ENCODE results near the gene CDC42EP3.

CDC42EP3 gene

DNA sequence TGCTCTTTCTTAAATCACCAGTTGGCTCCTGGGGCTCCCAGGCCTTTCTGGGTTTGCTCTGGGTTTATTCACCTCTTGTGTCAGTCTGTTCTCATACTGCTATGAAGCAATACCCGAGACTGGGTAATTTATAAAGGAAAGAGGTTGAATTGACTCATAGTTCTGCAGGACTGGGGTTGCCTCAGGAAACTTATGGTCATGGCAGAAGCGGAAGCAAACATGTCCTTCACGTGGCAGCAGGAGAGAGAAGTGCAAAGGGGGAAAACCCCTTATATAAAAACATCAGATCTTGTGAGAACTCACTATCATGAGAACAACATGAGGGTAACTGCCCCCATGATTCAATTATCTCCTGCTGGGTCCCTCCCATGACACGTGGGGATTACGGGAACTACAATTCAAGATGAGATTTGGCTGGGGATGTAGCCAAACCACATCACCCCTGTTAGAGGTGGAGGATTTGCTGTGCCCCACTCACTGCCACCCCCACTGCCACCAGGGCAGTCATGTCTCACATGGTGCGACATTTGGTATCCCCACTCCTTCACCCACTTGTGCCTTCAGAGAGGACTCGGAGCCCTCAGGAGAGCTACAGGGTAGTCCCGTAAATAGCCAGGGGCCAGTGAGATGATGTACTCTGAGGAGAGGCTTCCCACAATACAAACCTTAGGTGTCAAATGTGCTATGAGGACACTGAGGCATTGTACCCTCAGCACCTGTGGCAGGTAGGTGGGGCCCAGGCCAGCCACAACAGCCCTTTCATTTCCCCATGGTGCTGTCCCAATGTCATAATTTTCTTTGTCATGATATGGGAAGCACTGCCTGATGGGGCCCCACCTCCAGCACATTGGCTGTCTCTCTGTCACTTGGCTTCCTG, 35.7 kb downstream of the CDC42EP3 start:
- peak; percentile 82 for DNase-seq

- DNase-seq, result no peak
These were observed 36.4 kb downstream of the CDC42EP3 start for GRCh38 chr2:37634914-37635503.

DNA sequence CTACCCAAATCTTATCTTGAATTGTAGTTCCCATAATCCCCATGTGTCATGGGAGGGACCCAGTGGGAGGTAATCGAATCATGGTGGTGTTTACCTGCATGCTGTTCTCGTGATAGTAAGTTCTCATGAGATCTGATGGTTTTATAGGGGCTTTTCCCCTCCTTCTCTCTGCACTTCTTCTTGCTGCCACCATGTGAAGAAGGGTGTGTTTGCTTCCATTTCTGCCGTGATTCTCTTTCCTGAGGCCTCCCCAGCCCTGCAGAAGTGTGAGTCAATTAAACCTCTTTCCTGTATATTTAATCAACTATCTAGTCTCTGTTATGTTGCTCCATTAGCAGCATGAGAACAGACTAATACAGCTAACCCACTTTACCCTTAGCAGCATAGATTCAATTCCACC, 37.6 kb downstream of the CDC42EP3 start:
- DNase-seq, result no peak

- no peak for DNase-seq
These were observed 38.2 kb downstream of the CDC42EP3 start for GRCh38 chr2:37633234-37633633.

GRCh38 chr2:37632310-37632709, 39.1 kb downstream of the CDC42EP3 start:
- DNase-seq, result no peak

DNA sequence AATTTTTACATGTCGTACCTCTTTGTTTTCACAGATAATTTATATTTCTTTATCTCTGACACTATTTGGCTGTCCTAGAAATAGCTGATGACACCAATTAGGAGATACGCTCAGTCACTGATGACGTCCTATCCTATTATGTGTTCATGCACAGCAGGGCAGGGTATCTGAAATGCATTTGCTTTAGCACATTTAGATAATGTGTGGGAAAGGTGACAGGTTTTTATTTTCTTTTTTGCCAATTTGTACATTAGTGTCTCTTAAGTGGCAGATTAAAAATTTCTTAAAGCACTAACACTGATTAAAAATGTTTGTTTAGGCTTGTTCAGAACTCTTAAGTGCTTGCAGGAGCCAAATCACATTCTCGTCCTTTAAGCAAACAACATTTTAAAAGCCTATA, 39.7 kb downstream of the CDC42EP3 start:
- no peak for DNase-seq

DNA sequence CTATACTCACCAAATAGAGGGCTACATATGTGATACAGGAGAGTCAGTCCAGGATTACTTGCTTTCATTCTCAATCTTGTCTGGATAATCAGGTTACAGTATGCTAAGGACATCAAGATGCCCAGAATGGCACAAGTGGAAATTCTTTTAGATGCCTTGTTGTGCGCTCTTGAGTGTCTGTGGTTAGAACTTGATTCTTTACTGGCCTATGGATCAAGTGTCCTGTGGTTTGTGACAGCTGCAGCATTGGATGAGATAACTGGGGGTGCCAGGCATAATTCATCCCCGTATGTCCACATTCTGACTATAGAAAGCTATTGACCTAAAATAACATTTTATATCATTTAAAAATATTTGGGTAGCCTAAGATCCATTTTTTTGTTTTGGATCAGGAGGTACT, 40.1 kb downstream of the CDC42EP3 start:
- no peak for DNase-seq

- no peak for DNase-seq
These were observed 40.7 kb downstream of the CDC42EP3 start for GRCh38 chr2:37630776-37631175.

GRCh38 chr2:37630301-37630700, 41.1 kb downstream of the CDC42EP3 start:
- no peak for DNase-seq

DNA sequence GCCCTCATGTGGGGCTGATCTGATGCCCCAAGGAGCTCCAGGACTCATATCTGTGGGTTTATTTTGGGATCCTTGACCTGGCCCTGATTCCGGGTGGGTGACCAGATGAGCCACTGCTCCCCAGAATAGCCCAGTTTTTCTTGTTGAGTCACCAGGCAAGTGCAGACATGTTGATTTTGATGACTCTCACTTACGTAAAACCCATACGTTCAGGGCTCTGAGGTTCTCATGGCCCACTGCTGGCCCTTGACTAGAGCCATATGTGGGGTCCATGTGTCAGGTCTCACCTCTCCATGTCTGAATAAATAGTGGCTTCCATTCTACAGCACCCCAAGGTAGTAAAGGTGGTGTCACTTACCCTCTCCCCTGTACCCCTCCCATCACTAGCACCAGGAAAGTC, 41.9 kb downstream of the CDC42EP3 start:
- DNase-seq, result no peak

GRCh38 chr2:37627710-37628109, 43.7 kb downstream of the CDC42EP3 start:
- DNase-seq, result no peak

DNA sequence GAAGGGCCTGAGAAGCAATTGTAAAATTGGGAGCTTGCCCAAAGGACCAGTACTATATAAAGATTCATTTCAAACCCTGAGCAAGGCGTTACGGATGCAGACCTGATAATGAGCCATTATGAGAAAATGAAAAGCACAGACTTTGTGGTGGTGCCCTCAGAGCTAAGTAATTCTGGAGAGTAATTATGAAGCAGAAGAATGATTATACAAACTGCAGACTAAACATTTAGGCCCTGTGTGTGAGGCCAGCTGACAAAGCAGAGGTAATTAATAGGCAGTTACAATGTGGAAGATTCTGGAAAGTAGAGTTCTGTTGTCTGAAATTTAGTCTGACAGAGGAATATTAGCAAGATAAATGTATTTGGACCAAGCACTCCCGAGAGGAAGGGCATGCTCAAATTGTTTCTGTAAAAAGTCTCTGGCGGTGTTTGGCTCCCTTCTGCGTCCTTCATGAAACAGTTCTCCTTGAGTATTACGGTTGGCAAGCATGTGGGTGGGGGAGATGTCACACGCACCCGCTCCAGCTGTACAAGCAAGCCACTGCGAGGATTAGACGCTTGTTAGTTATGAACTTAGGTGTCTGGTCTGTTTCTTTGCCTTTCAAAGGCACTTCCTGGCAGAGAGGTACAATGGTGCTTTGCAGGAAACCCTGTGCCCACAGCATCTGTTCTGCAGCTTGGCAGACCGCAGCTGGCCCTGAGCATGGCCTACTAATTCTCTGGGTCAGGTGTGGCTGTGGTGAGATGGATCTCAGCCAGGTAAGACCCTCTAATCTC, 45.5 kb downstream of the CDC42EP3 start:
- DNase-seq, result peak; percentile 65

DNA sequence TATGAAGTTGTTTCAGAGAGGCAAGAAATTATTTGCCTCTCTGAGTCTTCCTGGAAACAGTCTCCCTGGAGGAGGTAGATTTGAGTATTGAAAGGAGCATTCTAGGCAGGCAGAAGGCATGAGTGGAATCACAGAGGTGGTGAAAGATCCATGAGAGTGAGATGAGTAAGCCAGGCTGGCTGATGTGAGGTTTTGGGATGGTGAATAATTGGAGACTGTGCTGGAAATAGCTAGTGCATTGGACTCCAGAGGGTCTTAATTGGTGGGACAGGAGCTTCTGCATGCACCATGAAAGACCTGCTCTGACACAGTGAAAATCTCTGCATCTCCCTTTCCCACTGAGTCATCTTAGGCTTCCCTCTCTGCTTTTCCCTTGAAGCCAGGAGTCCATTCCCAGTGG, 46.3 kb downstream of the CDC42EP3 start:
- no peak for DNase-seq

DNA sequence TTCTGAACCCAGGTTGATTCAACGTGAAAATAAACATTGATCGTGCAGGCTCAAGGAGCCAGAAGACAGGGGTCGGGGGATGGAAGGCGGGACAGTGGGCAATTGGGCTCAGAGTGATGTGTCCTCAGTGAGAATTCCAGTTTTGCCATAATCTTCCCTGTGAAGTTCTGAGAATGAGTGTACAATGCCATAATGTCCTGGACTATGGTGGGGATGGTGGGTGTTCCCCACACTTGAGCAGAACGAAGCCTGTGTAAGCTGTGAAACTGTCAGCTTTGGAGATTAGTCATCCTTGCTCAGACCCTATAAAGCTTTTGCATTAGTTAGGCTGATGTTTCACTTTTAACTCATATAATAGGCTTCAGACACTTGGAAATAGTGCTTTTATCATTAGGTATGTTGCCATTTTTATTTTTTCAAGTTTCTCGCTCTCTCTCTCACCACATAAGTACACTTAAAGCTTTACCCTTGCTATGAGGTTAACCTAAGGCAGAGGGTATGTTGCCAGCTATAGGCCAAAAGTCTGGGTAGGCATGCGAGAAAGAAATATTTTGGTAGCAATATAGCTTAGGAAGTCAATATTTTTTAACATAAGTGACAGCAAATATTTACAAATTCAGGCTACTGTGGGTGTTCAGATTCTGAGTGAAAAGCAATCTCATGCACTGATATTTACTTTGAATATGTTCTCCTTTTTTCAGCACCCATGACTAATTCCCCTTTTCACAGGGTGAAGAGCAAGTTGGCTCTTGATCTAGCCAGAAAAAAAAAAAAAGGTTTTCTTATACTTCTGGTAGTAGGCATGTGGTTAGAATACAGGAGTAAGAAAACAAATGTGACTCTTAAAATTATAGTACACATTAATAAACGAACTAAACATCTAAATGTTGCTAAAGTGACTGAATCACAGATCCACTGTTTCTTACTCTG, 47.2 kb downstream of the CDC42EP3 start:
- peak; percentile 34 for DNase-seq

GRCh38 chr2:37623406-37623805, 48.0 kb downstream of the CDC42EP3 start:
- DNase-seq, result no peak

- DNase-seq, result no peak
These were observed 48.9 kb downstream of the CDC42EP3 start for GRCh38 chr2:37622450-37623100.

- DNase-seq, result no peak
These were observed 50.2 kb downstream of the CDC42EP3 start for GRCh38 chr2:37621199-37621598.

GRCh38 chr2:37619959-37620300, 51.5 kb downstream of the CDC42EP3 start:
- no peak for DNase-seq

- DNase-seq, result no peak
These were observed 52.0 kb downstream of the CDC42EP3 start for GRCh38 chr2:37619230-37619958.

GRCh38 chr2:37618326-37618725, 53.1 kb downstream of the CDC42EP3 start:
- no peak for DNase-seq

DNA sequence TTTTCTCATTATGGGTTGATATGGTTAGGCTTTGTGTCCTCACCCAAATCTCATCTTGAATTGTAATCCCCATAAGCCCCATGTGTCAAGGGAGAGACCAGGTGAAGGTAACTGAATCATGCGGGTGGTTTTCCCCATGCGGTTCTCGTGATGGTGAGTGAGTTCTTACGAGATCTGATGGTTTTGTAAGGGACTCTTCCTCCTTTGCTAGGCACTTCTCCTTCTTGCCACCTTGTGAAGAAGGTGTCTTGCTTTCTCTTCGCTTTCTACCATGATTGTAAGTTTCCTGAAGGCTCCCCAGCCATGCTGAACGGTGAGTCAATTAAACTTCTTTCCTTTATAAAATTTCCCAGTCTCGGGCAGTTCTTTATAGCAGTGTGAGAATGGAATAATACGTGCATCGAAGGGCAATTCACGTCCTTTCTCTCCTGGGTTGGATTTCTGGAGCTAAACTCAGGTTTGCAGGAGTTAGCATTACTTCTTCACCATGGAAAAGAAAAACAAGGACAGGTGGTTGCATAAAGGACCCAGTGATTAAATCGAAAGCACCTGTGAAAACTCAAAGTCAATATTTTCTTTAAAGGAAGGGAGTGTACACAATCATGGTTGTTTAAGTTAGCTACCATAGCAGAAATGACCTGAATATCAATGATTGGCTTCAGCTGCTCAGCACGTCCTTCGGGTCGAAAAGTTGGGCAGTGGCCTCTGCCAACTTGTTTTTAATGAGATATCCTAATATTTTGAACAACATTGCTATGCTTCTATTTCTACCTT, 54.1 kb downstream of the CDC42EP3 start:
- no peak for DNase-seq

Measured in stimulated activated CD4-positive, alpha-beta T cell treated with anti-CD3 and anti-CD28 coated beads, Interleukin-15, amount 100 ng/mL, for 24 hours (primary cell).